Endothelial cell of umbilical vein (primary cell): Measurements from ENCODE around the gene SLC25A31.

ENCODE experiments used
- CTCF ChIP-seq, 2 donors: IDR thresholded peaks; 1 replicate in 1 of 2; 2 replicates in 1 of 2; pipeline ENCODE4 v1.5.1; 2011; ENCODE audit warnings: low read length in 2 of 2, mild to moderate bottlenecking in 2 of 2, moderate library complexity in 2 of 2, control low read depth in 1 of 2, inconsistent platforms in 1 of 2, low read depth in 1 of 2; ENCODE audit not compliant: insufficient read depth in 1 of 2; ENCODE audit errors: extremely low read depth in 1 of 2
- MAX ChIP-seq: IDR thresholded peaks from 2 replicates; pipeline ENCODE4 v1.6.1; 2011; ENCODE audit not compliant: insufficient read depth, insufficient read length
- POLR2AphosphoS5 ChIP-seq: IDR thresholded peaks from 2 replicates; pipeline ENCODE4 v1.6.1; 2012; ENCODE audit warnings: low read depth, mild to moderate bottlenecking, control low read depth, low read length, moderate library complexity; ENCODE audit not compliant: insufficient read depth

DNA sequence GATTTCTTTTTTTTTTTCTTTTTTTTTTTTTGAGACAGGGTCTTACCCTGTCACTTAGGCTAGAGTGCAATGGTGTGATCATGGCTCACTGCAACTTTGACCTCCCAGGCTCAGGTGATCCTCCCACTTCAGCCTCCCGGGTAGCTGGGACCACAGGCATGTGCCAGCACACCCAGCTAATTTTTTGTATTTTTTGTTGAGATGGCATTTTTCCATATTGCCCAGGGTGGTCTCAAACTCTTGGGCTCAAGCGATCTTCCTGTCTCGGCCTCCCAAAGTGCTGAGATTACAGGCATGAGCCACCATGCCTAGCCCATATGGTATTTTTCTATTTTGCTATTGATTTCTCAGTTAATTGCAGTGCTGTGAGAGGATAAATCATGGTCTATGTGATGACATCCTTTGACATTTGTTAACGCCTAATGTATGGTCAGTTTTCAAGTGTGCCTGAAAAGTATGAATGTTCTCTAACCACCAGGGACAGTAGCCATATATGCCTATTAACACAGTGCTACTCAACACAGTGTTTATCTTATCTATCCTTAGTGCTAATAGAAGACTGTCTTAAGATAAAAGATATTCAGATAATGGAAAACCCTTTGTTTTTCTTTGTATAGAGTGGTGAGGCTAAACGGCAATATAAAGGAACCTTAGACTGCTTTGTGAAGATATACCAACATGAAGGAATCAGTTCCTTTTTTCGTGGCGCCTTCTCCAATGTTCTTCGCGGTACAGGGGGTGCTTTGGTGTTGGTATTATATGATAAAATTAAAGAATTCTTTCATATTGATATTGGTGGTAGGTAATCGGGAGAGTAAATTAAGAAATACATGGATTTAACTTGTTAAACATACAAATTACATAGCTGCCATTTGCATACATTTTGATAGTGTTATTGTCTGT, 42.8 kb downstream of the SLC25A31 start:
- no peak for TF ChIP-seq MAX
- TF ChIP-seq CTCF (IDR thresholded peaks at IDR 0.05; ENCODE audit: extremely low read depth in 1 of 2, insufficient read depth in 1 of 2, low read depth in 1 of 2, low read length in 2 of 2) = no peak
- TF ChIP-seq POLR2AphosphoS5 = no peak
